IMR-90 (cell line): ENCODE data around the gene GGA3. TPM values are rescaled to one million over a fixed set of nuclear protein-coding genes. Genes with fewer than 3 reads are reported as not detected.

Experiments used
- ATAC-seq: fragments of 200-7000 bp; cut with Tn5 transposase; 2 replicates; pipeline ENCODE4 v1.9.1; 2020; ENCODE audit warnings: low read depth, mild to moderate bottlenecking, moderate library complexity
- BruUV-seq: library from RNA; stranded (reverse); fragments of 400-500 nt; replicated peaks from 2 replicates; lab custom pipeline; 2021; lab: Mats Ljungman, UMichigan
- CTCF ChIA-PET: fragments of 300-600 bp; formaldehyde crosslinking; extraction: SDS; loops from one replicate; lab custom pipeline; 2021; ENCODE audit warnings: antibody characterized with exemption; lab: Yijun Ruan, JAX
- POLR2A ChIA-PET: fragments of 300-600 bp; sonication (Branson Sonifier 250); formaldehyde crosslinking; loops from one replicate; lab custom pipeline; 2022; ENCODE audit warnings: antibody characterized with exemption; ENCODE audit not compliant: unreplicated experiment; lab: Charles Lee
- DNase-seq: peaks from one replicate; pipeline ENCODE4 v3.0.0; 2013
- H2AFZ ChIP-seq: replicated peaks from 2 replicates; pipeline ENCODE3; 2013; ENCODE audit warnings: low read length, mild to moderate bottlenecking; ENCODE audit not compliant: poor library complexity
- H2AK5ac ChIP-seq: 2 replicates; pipeline ENCODE4 v1.6.1; 2013; ENCODE audit warnings: low read depth, low read length, inconsistent platforms
- H2AK9ac ChIP-seq: replicated peaks from 2 replicates; pipeline ENCODE3; 2013; ENCODE audit warnings: mild to moderate bottlenecking, low read depth, low read length, moderate library complexity; ENCODE audit not compliant: poor library complexity
- H2BK120ac ChIP-seq: 2 replicates; pipeline ENCODE4 v1.6.1; 2013; ENCODE audit warnings: low read depth, low read length, inconsistent platforms
- H2BK15ac ChIP-seq: 3 replicates; pipeline ENCODE4 v1.6.1; 2013; ENCODE audit warnings: low read depth, low read length, inconsistent platforms
- H2BK20ac ChIP-seq: 2 replicates; pipeline ENCODE4 v1.6.1; 2013; ENCODE audit warnings: low read depth, mild to moderate bottlenecking, inconsistent platforms, low read length, moderate library complexity
- H2BK5ac ChIP-seq: 2 replicates; pipeline ENCODE4 v1.6.1; 2013; ENCODE audit warnings: mild to moderate bottlenecking, low read depth, low read length, inconsistent platforms; ENCODE audit not compliant: poor library complexity, severe bottlenecking
- H3K14ac ChIP-seq: replicated peaks from 2 replicates; pipeline ENCODE4 v1.6.1; 2013; ENCODE audit warnings: low read depth, low read length, inconsistent platforms
- H3K18ac ChIP-seq: 2 replicates; pipeline ENCODE4 v1.6.1; 2013; ENCODE audit warnings: low read depth, low read length, control low read depth
- H3K23ac ChIP-seq: 2 replicates; pipeline ENCODE4 v1.6.1; 2013; ENCODE audit warnings: low read depth, low read length, inconsistent platforms
- H3K27ac ChIP-seq: 2 replicates; pipeline ENCODE4 v1.5.1; 2013; ENCODE audit warnings: mild to moderate bottlenecking, control low read depth, low read length; ENCODE audit not compliant: insufficient read depth
- H3K27me3 ChIP-seq: 2 replicates; pipeline ENCODE4 v1.6.1; 2013; ENCODE audit warnings: low read length; ENCODE audit not compliant: control insufficient read depth, insufficient read depth
- H3K36me3 ChIP-seq: 2 replicates; pipeline ENCODE4 v1.6.1; 2013; ENCODE audit warnings: low read length, mixed read lengths; ENCODE audit not compliant: control insufficient read depth, insufficient read depth
- H3K4ac ChIP-seq: 2 replicates; pipeline ENCODE4 v1.6.1; 2013; ENCODE audit warnings: low read depth, low read length, inconsistent platforms
- H3K4me1 ChIP-seq: 2 replicates; pipeline ENCODE4 v1.6.1; 2013; ENCODE audit warnings: low read length, mixed read lengths; ENCODE audit not compliant: control insufficient read depth, insufficient read depth
- H3K4me2 ChIP-seq: 2 replicates; pipeline ENCODE4 v1.6.1; 2013; ENCODE audit warnings: low read depth, mild to moderate bottlenecking, control low read depth, low read length, moderate library complexity
- H3K4me3 ChIP-seq: 2 replicates; pipeline ENCODE4 v1.5.1; 2013; ENCODE audit warnings: low read depth, mild to moderate bottlenecking, control low read depth, low read length, moderate library complexity; ENCODE audit not compliant: insufficient read depth
- H3K56ac ChIP-seq: 2 replicates; pipeline ENCODE4 v1.6.1; 2013; ENCODE audit warnings: low read length, inconsistent platforms; ENCODE audit not compliant: insufficient read depth; ENCODE audit errors: extremely low read depth
- H3K79me1 ChIP-seq, 2 experiments: 2 replicates each; pipeline ENCODE4 v1.6.1; 2013; ENCODE audit warnings: low read length in 2 of 2, inconsistent platforms in 1 of 2, low read depth in 1 of 2
- H3K9ac ChIP-seq: 2 replicates; pipeline ENCODE4 v1.6.1; 2013; ENCODE audit warnings: low read depth, low read length, control low read depth
- H3K9me1 ChIP-seq: 2 replicates; pipeline ENCODE4 v1.6.1; 2013; ENCODE audit warnings: low read length, inconsistent platforms; ENCODE audit not compliant: insufficient read depth
- H3K9me3 ChIP-seq: 2 replicates; pipeline ENCODE4 v1.6.1; 2013; ENCODE audit warnings: low read length; ENCODE audit not compliant: control insufficient read depth, insufficient read depth
- H4K20me1 ChIP-seq: 2 replicates; pipeline ENCODE4 v1.6.1; 2013; ENCODE audit warnings: low read length, inconsistent platforms; ENCODE audit not compliant: insufficient read depth
- H4K5ac ChIP-seq: 2 replicates; pipeline ENCODE4 v1.6.1; 2013; ENCODE audit warnings: mild to moderate bottlenecking, low read depth, low read length, control low read depth
- H4K8ac ChIP-seq, 2 experiments: 2 replicates each; pipeline ENCODE4 v1.6.1; 2013; ENCODE audit warnings: low read depth in 2 of 2, low read length in 2 of 2, control low read depth in 1 of 2, inconsistent platforms in 1 of 2
- H4K91ac ChIP-seq: 2 replicates; pipeline ENCODE4 v1.6.1; 2013; ENCODE audit warnings: low read depth, low read length, inconsistent platforms; ENCODE audit not compliant: insufficient read depth
- CEBPB ChIP-seq: IDR thresholded peaks from 2 replicates; pipeline ENCODE4 v1.6.1; 2012; ENCODE audit warnings: low read depth, low read length, improper control_type of control experiment
- CTCF ChIP-seq: conservative IDR thresholded peaks from 2 replicates; pipeline ENCODE4 v1.5.1; 2012; ENCODE audit warnings: mild to moderate bottlenecking, low read depth, low read length, improper control_type of control experiment
- ELK1 ChIP-seq: fragments of 150-350 bp; IDR thresholded peaks from 2 replicates; pipeline ENCODE4 v1.6.1; 2016; ENCODE audit warnings: low read depth, mild to moderate bottlenecking, low read length, moderate library complexity, borderline replicate concordance
- MAFK ChIP-seq: IDR thresholded peaks from 2 replicates; pipeline ENCODE4 v1.6.1; 2012; ENCODE audit warnings: low read depth, low read length, improper control_type of control experiment
- MAZ ChIP-seq: IDR thresholded peaks from 2 replicates; pipeline ENCODE4 v1.6.1; 2012; ENCODE audit warnings: low read depth, mild to moderate bottlenecking, low read length, improper control_type of control experiment, moderate library complexity, borderline replicate concordance
- MXI1 ChIP-seq: IDR thresholded peaks from 2 replicates; pipeline ENCODE4 v1.6.1; 2012; ENCODE audit warnings: low read depth, mild to moderate bottlenecking, low read length, moderate library complexity, borderline replicate concordance
- POLR2A ChIP-seq: IDR thresholded peaks from 2 replicates; pipeline ENCODE4 v1.6.1; 2012; ENCODE audit warnings: mild to moderate bottlenecking, low read depth, low read length
- RCOR1 ChIP-seq: IDR thresholded peaks from 2 replicates; pipeline ENCODE4 v1.6.1; 2012; ENCODE audit warnings: mild to moderate bottlenecking, low read length, improper control_type of control experiment; ENCODE audit not compliant: insufficient replicate concordance
- RFX5 ChIP-seq: IDR thresholded peaks from 2 replicates; pipeline ENCODE4 v1.8.0; 2012; ENCODE audit warnings: low read depth, mild to moderate bottlenecking, low read length, moderate library complexity
- WGBS, 2 experiments: methylation state at CpG; one replicate each; pipeline versions ENCODE4 v1.1.5 to v1.1.7; 2013; ENCODE audit warnings: missing lambda C conversion rate in 2 of 2; ENCODE audit not compliant: insufficient read length in 1 of 2; ENCODE audit errors: extremely low coverage in 2 of 2; 5-methylcytosine and 5-hydroxymethylcytosine counted together
- dilution Hi-C: fragments of 300-500 bp; cut with HindIII; formaldehyde crosslinking; loops from one replicate; pipeline ENCODE4 v1.14.3; 2018; ENCODE audit warnings: low sequenced_read_pairs; ENCODE audit not compliant: unreplicated experiment
- in situ Hi-C: fragments of 300-500 bp; cut with MboI; formaldehyde crosslinking; loops from 3 replicates; pipeline ENCODE4 v1.14.3; 2019; ENCODE audit warnings: low sequenced_read_pairs, inconsistent platforms, mixed read lengths
- intact Hi-C: fragments of 100-400 bp; cut with micrococcal nuclease; formaldehyde crosslinking; loops from 2 replicates; pipeline ENCODE4 v1.10.0; 2022
- polyA plus RNA-seq, 3 experiments: library from polyadenylated mRNA; depleted of rRNA; stranded (reverse); fragments of >200 nt; gene quantifications; 2 replicates each; pipeline ENCODE4 v1.2.3, GENCODE V29; 2012; ENCODE audit warnings: low replicate concordance in 1 of 3
- total RNA-seq: library from RNA; depleted of rRNA; stranded (reverse); fragments of >200 nt; gene quantifications from 2 replicates; pipeline ENCODE4 v1.2.3, GENCODE V29; 2012
- TF ChIP-seq, protein P1 (sequence below): fragments of 150-350 bp; IDR thresholded peaks from 2 replicates; pipeline ENCODE4 v1.6.1; 2017; ENCODE audit warnings: mild to moderate bottlenecking, antibody characterized with exemption, low read length, low read depth

The GGA3 gene
- total and polyA plus RNA-seq, 2 of the 4 experiments (the other 2 are of a cell fraction): 15.1 to 35.2 TPM

- ATAC-seq: no peak
- 93% methylated on average over 3 of the region's 12 CpGs; no CpG with 5 or more reads in 1 of the 2 experiments for WGBS, 2 experiments
- peaks cover 17% of the 10 kb centered on the region for H4K20me1 ChIP-seq
Observed at GRCh38 chr17:75239214-75239613, 22.2 kb downstream of the GGA3 start.

More at GRCh38 chr17:75239214-75239613, 22.2 kb downstream of the GGA3 start:
- POLR2A ChIA-PET: interaction anchor here (0.7 kb wide), 1 partner anchor 28 kb away, joined by 3 read pairs; no protein-coding TSS in a partner anchor
- DNase-seq: no peak
- Histone ChIP-seq H3K27me3 (no peaks in the 10 kb centered on the region), H3K36me3 (peaks cover 87% of the 10 kb centered on the region), H3K18ac (no peak overlapping the region), H4K91ac (no peak overlapping the region), H3K9me1 (no peaks in the 10 kb centered on the region), H4K8ac (no peak overlapping the region), H3K4me3 (no peak overlapping the region), H2AK5ac (no peak overlapping the region), H2BK120ac (no peak overlapping the region), H2BK20ac (no peak overlapping the region), H3K9ac (no peak overlapping the region), H3K56ac (no peak overlapping the region), H2AK9ac (no peak overlapping the region), H2BK15ac (no peak overlapping the region), H3K27ac (no peak overlapping the region), H3K14ac (no peak overlapping the region), H4K5ac (no peak overlapping the region), H3K23ac (no peak overlapping the region), H3K4me2 (no peak overlapping the region), H3K9me3 (no peaks in the 10 kb centered on the region), H3K4ac (no peak overlapping the region), H3K4me1 (no peaks in the 10 kb centered on the region), H2AFZ (no peak overlapping the region), H2BK5ac (no peak overlapping the region), H3K79me1 (peaks cover 0 to 12% of the 10 kb centered on the region in 2 experiments; a peak in 1 of 4 replicates)
- no TSS peak for BruUV-seq
- intact Hi-C loops: no loop called here
- CTCF ChIA-PET: interaction anchor here (0.7 kb wide), 1 partner anchor 38 kb away, joined by 3 read pairs; no protein-coding TSS in a partner anchor
- TF ChIP-seq CTCF (no peak), MAFK (no peak), POLR2A (no peak), RFX5 (no peak), CEBPB (no peak), RCOR1 (no peak), MAZ (no peak), ELK1 (no peak), MXI1 (no peak)
- TF ChIP-seq, protein P1, sequence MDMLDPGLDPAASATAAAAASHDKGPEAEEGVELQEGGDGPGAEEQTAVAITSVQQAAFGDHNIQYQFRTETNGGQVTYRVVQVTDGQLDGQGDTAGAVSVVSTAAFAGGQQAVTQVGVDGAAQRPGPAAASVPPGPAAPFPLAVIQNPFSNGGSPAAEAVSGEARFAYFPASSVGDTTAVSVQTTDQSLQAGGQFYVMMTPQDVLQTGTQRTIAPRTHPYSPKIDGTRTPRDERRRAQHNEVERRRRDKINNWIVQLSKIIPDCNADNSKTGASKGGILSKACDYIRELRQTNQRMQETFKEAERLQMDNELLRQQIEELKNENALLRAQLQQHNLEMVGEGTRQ: no peak
- dilution Hi-C loops: no loop called here
- in situ Hi-C loops: no loop called here
